ENCODE measurements around the gene STX1A.
"Not testable (repeated sequence)": the region's sequence is repeated elsewhere in the genome, so short reads cannot be mapped to it uniquely, and the experiment has no call there.

STX1A gene

DNA sequence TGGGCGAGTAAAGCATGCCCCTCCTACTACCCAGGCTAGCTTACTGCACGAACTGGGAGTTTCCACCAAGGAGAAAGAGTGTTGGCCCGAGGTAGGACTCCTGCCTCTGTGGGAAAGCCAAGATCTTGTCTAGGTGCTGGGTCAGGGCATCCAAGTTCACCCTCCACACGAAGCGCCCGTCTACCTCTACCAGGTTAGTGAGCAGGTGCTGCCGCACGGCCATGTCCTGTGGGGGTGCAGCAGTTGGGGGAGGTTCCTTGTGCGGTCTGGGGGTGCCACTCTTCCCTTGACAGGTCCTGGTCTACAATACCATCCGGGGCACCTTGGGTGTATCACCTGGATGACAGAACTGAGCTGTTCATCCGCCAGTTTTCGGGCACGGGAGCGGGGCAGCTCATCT lies 17.4 kb upstream of the STX1A start:
- FAIRE-seq = no peak

DNA sequence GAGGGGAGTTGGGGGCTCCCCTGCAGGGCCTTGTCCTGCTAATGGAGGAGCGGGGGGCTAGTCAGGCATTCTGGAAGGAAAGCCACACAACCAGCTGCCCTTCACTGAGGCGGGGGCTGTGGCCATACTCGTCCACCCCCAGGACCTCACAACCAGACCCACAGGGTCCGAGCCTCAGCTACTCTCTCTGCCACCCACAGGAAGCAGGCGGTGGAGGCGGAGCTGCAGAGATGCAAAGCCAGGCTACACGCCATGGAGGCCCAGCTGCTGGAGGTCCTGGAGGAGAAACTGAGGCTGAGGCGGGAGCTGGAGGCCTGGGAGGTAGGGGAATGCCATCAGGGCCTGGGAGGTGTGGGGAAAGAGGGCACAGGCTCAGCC lies 16.0 kb upstream of the STX1A start:
- DNase-seq (ENCODE audit: low spot score) (no peak), FAIRE-seq (no peak)

More for the DNA sequence above, 17.4 kb upstream of the STX1A start:
- no peak for DNase-seq (ENCODE audit: low spot score)

DNA sequence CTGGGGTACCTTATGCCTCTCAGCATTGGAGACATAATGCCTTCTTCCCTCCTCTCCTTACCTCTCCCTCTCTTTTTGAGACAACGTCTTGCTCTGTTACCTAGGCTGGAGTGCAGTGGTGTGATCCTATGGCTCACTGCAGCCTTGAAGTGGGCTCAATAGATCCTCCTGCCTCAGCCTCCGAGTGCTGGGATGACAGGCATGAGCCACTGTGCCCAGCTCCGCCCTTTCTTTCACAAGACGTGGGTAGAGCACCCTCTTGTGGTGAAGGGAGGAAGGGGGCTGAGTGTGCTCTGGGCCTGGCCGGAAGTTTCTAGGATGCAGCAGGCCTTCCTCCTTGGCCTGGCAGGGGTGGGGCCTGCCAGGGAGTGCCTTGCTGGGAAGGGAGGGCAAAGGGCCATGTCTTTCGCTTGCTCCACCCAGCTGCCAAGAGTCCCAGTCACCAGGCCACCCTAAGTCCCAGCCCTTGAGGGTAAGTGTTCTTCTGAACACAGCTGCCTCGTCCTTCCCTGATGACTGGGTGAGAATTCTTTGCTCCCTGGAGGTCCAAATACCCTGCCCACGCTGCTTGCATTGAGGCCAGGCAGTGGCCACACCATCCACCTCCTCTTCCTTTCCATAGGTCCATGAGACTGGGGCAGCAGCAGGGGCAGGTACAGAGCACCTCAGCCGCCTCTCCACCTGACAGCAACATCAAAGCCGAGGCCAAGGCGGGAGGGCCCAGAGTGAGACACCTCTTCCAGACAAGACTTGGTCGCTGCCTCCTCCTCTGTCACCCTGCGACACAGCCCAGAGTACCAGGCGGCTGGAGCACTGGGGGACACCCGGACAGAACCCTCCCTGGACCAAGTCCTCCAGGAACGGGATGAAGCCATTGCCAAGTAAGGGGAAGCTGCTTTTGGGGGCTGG lies 15.4 kb upstream of the STX1A start:
- DNase-seq (ENCODE audit: low spot score) (peak; percentile 93), FAIRE-seq (peak; percentile 82)

DNA sequence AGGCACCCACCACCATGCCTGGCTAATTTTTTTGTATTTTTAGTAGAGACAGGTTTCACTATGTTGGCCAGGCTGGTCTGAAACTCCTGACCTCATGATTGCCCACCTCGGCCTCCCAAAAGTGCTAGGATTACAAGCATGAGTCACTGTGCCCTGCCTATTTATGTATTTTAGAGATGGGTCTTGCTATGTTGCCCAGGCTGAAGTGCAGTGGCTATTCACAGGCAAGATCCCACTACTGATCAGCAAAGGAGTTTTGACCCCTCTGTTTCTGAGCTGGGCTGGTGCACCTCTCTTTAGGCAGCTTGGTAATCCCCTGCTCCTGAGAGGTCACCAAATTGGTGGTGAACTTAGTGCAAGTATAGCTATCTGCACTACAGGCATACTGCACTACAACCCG lies 12.9 kb upstream of the STX1A start:
- FAIRE-seq = no peak
- no peak for DNase-seq (ENCODE audit: low spot score)

DNA sequence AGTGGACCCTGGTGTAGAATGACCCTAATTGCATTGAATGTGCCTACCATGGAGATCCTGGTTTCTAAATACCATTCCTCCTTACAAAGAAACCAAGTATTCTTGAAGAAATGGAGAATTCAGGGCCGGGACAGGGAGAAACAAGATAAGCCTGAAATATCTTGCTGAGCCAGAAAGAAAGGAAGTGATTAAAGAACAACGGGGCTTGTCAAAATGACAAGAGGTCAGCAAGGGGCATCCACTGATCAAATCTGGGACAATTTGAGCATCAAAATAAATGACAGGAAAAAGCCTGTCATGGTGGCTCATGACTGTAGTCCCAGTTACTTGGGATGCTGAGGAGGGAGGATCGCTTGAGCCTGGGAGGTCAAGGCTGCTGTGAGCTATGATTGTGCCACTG lies 11.0 kb upstream of the STX1A start:
- DNase-seq (ENCODE audit: low spot score) = no peak
- no peak for FAIRE-seq

DNA sequence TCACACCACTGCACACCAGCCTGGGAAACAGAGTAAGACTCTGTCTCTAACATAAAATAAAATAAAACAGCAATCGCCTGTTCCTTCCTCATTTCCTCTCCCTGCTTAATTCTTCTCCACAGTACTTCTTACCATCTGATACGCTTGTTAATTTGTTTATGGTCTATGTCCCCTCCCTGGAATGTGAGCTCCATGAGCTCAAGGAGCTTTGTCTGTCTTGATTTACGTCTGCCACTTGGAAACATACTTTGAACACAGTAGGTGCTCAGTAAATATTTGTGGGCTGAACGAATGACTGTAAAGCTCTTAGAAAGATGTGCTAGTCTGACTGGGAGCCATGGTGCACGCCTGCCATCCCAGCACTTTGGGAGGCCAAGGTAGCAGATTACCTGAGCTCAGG lies 9.1 kb upstream of the STX1A start:
- FAIRE-seq (no peak), DNase-seq (ENCODE audit: low spot score) (no peak)

DNA sequence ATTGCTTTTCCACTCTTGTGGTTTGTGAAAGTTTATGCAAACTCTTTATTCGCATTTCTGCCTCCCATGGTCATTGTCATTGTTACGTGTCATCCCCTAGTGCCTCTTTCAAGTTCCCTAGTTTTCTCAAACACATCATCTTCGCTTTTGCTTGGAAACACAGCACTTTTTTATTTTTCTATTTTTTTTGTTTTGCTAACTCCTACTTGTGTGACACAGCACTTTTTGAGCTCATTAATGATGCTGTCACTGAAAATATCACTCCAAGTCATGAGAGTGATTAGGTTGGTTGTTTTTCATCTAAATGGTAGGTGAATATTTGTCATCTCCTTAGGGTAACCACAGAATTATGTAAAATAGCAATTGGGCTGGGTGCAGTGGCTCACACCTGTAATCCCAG lies 8.5 kb upstream of the STX1A start:
- DNase-seq (ENCODE audit: low spot score) = no peak
- no peak for FAIRE-seq

DNA sequence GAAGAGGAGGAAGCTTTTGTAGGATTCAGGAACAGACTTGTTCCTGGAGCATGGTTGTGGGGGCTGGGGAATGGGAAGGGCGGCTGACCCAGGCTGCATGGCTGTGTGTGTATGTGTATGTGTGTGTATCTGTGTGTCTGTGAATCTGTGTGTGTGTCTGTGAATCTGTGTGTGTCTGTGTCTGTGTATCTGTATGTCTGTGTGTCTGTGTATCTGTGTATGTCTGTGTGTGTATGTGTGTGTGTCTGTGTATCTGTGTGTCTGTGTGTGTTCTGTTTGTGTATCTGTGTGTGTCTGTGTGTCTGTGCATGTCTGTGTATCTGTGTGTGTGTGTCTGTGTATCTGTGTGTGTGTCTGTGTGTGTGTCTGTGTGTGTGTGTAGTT lies 6.6 kb upstream of the STX1A start:
- DNase-seq (ENCODE audit: low spot score) (no peak), FAIRE-seq (no peak)

DNA sequence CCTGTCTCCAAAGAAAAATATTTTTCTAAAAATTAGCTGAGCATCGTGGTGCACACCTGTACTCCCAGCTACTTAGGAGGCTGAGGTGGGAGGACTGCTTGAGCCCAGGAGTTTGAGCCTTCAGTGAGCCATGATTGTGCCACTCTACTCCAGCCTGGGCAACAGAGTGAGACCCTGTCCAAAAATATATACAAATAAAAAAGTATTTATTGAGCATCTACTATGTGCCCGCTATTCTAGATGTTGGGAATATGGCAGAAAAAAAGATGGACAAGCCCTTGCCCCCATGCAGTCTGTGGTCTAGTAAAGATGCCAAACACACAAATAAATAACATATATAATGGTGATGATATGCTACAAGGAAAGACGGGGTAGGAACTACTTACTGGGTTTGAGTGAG lies 4.3 kb upstream of the STX1A start:
- DNase-seq (ENCODE audit: low spot score) = no peak
- no peak for FAIRE-seq

DNA sequence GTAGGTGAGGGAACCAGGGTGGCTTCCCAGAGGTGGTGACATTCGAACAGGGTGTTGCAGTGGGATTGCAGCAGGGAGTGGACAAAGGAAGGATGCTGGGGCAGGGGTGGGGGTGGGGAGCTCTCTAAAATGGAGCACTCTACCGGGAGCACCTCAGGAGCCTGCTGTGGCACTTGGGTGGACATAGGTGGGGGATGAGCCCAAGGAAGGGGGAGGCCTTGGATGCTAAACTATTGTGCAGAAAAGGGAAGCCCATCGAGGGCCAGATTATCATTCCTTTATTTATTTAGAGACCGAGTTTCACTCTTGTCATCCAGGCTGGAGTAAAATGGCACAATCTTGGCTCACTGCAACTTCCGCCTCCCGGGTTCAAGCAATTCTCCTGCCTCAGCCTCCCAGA lies 3.3 kb upstream of the STX1A start:
- FAIRE-seq = no peak
- no peak for DNase-seq (ENCODE audit: low spot score)

DNA sequence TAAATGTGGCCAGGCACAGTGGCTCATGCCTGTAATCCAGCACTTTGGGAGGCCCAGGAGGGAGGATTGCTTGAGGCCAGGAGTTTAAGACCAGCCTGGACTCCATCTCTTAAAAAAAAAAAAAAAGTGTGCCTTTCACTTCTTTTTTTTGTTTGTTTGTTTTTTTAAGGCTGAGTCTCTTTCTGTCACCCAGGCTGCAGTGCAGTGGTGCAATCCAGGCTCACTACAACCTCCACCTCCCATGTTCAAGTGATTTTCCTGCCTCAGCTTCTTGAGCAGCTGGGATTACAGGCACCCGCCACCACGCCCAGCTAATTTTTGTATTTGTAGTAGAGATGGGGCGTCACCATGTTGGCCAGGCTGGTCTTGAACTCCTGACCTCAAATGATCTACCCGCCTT lies 2.7 kb upstream of the STX1A start:
- DNase-seq (ENCODE audit: low spot score); FAIRE-seq: not testable (repeated sequence)

DNA sequence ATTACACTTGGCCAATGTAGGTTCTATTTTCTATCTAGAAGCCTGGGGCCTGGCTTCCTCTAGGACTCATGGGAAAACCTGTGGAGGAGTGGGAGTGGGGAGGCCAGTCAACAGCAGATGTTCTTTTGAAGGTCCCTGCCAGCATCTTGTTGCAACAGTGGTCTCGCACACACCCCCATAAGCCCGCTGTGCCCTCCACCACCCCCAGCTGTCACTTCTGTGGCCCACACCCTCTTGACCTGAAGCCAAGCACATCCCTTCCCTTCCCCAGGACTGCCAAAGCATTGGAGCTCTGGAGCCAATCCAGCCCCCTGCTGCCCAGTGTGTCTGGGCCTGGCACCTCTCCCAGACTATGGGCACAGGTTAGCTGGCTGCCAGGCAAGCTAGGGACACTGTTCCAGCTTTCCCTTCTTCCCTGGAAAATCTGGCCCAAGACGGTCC lies 1.9 kb upstream of the STX1A start:
- FAIRE-seq = no peak
- no peak for DNase-seq (ENCODE audit: low spot score)

DNA sequence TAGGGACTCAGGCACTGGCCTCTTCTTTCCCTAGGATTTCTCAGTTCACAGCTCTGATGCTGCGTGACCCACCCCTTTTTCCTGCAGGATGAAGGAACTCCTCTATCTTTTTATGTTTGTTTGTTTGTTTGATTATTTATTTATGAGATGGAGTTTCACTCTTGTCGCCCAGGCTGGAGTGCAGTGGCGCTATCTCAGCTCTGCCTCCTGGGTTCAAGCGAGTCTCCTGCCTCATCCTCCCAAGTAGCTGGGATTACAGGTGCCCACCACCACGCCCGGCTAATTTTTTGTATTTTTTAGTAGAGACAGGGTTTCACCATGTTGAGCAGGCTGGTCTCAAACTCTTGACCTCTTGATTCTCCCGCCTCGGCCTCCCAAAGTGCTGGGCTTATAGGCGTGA lies 974 bp upstream of the STX1A start:
- not testable (repeated sequence) for FAIRE-seq

DNA sequence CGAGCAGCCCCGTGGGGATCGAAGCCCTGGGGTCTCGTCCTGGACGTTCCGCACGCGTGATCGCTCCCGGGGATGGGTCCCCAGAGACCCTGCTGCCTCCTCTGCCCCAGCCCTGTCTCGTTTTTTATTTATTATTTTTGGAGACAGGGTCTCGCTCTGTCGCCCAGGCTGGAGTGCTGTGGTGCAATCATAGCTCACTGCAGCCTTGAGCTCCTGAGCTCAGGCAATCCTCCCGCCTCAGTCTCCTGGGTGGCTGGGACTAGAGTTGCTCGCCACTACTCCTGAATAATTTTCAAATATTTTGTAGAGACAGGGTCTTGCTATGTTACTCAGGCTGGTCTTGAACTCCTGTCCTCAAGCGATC lies 319 bp upstream of the STX1A start:
- DNase-seq (ENCODE audit: low spot score) = no peak
- no peak for FAIRE-seq

More for the DNA sequence above, 974 bp upstream of the STX1A start:
- DNase-seq (ENCODE audit: low spot score) = not testable (repeated sequence)

DNA sequence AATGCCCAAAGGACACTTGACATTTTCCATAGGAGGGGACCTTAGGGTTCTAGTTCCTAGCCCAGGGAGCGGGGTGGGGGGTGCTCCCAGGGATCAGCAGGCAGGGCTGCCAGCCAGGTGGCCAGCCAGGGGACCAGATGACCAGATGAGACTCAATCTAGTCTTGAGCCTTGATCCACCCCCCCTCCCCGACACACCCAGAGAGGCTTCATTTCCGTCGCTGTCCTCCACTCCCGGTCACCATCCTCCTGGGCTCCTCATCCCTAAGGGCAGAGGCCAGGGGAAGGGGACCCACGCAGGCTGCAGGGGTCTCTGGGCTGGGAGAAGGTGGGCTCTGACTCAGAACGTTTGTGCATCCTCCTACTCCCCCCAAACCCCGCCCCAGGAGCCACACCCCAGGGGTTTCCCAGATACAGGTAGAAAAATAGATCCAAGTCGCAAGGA lies 1.0 kb downstream of the STX1A start:
- DNase-seq (ENCODE audit: low spot score) (no peak), FAIRE-seq (no peak)

DNA sequence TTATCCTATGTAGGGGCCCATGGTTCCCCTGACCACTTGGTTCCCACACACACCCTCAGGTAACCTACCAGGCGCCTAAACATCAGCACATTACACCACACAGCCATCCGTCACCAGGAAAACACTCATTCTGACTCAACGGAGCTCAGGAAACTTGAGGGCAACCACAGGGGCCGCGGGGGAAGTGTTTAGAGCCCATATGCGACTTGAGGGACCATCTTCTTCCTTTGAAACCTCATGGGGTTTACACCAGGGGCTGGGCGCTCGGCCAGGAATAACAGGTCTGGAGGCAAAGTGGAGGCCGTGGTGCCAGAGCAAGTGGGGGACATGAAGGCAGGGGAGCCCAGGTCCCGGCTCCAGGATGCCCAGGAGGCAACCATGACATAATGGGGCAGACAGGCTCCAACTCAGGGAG lies 1.5 kb downstream of the STX1A start:
- FAIRE-seq (peak; percentile 88), DNase-seq (ENCODE audit: low spot score) (peak; percentile 95)

DNA sequence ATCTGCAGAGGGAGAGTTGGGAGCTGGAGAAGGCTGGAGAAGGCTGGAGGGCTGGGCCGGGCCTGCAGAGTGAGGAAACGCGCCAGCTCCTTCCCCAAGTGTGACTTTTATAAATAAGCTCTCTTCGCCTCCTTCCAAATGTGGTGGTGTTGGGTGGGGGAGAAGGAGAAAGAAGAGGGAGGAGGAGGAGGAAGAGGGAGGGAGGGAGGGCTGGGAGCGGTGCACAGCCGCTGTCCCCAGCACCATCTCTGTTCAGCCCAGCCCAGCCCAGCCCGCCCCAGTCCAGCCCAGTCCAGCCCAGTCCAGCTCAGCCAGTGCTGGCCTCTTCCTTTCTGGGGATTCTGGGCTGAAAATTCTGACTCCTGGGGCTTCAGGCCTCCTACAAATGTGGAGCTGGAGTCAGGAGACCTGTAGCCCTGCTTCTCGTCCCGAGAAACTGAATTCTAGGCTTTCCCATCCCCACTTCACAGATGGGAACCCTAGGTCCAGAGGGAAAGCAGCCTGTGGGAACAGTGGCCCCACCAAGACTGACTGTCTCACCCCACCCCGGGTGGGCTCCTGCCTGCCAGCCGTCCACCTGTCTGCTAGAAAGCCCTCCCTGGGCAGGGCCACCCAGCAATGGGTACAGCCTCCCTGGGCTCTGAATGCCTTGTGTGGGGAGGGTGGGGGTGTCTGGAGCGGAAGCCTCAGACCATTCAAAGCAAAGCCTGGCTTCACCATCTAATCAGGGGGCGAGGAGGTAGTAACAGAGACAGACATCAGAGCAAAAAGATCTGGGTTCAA lies 2.3 kb downstream of the STX1A start:
- DNase-seq (ENCODE audit: low spot score) = no peak
- FAIRE-seq = no peak

DNA sequence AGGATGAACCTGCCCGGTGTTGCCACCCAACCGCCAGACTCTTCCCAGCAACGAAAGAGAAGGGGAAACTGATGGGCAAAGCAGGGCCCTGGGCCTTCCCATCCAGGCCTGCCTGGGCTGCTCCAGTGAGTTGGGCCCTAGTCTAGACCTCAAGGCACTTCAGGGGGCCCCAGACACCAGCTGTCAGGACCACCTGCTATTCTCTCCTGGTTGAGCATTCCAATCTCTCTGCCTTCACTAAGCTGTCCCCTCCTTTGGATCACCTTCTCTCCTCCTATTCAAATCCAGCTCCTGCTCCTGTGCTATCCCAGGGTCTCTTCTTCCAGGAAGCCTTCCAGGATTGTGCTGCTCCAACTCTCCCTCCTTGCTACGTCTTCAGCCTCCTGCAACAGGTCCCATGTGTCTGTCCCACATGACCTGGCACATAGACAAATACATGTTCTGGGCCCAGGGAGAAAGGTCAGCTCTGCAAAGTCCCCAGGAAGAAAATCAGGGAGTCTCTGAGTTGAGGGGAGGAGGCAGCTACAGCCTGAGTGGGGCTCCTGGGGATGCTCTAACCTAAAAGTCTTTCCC lies 3.1 kb downstream of the STX1A start:
- no peak for FAIRE-seq
- no peak for DNase-seq (ENCODE audit: low spot score)

DNA sequence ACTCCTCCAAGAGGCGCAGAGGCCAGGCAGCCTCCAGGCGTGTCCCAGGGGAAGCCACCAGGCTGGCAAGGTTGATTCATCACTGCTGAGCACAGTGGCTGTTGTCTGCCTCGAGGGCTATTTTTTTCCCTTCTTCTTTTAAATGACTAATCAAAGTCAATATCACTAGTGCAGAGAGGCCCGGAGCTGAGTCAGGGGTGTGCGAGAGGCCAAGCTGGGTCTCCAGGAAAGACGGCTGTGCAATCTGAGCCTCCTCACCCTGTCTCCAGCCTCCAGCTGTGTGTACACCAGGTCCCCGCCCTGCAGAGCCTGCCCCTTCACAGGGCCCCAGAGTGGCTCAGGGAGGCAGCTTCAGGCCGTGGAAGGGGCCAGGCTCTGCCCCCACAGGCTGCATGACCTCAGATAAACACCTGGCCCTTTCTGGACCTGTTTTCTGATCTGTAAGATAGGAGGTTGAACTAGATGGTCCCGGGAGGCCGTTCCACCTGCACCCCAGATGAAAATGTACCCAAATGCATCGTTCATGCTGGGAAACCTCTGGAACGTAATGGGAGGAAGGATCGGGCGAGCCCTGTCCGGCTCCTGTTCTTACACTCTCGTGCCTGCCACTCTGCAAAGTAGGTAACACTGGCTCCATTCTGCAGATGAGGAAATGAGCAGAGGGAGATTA lies 3.7 kb downstream of the STX1A start:
- FAIRE-seq (peak; percentile 93), DNase-seq (ENCODE audit: low spot score) (peak; percentile 99)

DNA sequence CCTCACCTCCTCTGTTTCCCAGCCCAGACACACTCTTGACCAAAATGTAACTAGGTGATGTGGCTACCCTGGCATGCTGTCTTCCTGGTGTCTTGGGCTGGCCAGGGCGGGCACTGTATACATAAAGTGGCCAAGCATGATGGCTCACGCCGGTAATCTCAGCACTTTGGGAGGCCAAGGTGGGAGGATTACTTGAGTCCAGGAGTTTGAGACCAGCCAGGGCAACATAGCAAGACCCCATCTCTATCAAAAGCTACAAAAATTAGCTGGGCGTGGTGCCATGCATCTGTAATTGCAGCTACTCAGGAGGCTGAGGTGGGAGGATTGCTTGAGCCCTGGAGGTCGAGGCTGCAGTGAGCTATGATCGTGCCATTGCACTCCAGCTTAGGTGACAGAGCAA lies 6.2 kb downstream of the STX1A start:
- FAIRE-seq = not testable (repeated sequence)

DNA sequence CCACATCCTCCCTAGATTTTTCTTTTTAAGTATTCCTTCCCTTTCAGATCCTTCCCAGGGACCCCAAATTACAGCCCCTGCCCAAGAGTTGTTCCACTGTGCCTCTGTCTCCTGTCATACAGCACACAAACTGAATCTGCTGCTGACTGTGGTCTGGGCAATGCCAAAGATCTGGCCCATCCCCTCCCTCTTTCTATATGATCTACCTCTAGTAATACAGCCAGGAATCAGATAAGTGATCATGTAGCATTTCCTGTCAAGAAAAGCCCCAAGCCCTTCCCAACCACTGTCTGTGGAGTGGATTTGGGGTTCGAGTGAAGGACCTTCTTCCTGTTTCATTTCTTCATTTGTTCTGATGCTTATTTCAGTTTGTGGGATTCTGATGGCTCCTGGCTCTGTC lies 6.7 kb downstream of the STX1A start:
- DNase-seq (ENCODE audit: low spot score) (no peak), FAIRE-seq (no peak)

More for the DNA sequence above, 6.2 kb downstream of the STX1A start:
- not testable (repeated sequence) for DNase-seq (ENCODE audit: low spot score)

Measured in RCC 7860 (cell line).